B cell (primary cell): ENCODE data around the gene CKS2.

Source experiments
- CTCF ChIP-seq: fragments of 200-600 bp; IDR thresholded peaks from one replicate; pipeline ENCODE4 v1.8.0; 2022; ENCODE audit warnings: antibody characterized with exemption, mild to moderate bottlenecking
- EZH2 ChIP-seq: IDR thresholded peaks from 2 replicates; pipeline ENCODE4 v1.6.1; 2012; ENCODE audit warnings: borderline replicate concordance, low read depth, mild to moderate bottlenecking, moderate library complexity, low read length; ENCODE audit not compliant: insufficient read depth, poor library complexity, severe bottlenecking

- TF ChIP-seq CTCF (no peak), EZH2 (no peak)
Measured at GRCh38 chr9:89329917-89330316, 18.9 kb downstream of the CKS2 start.
